Adrenal gland (tissue), 12 donors: ENCODE results near the gene CALML6. TPM values are rescaled to one million over a fixed set of nuclear protein-coding genes. Genes with fewer than 3 reads are reported as not detected.

Experiments used
- DNase-seq, 7 donors: peaks; one replicate each; pipeline ENCODE4 v3.0.0-alpha.2; 2019 to 2020
- H3K27ac ChIP-seq, 5 donors: fragments of 200-600 bp; sonication (generic) in 4 of 5; 1 replicate in 3 of 5; 2 replicates in 2 of 5; pipeline versions ENCODE4 v1.5.1 to v1.8.0; 2016 to 2020; ENCODE audit warnings: mild to moderate bottlenecking in 1 of 5
- H3K27me3 ChIP-seq: fragments of 200-600 bp; 2 replicates; pipeline ENCODE4 v1.8.0; 2021
- H3K36me3 ChIP-seq, 2 donors: fragments of 200-600 bp; replicated peaks in 1 of 2; 1 replicate in 1 of 2; 2 replicates in 1 of 2; pipeline versions ENCODE4 v1.5.1 to v1.8.0; 2018 to 2022
- H3K4me1 ChIP-seq, 2 donors: fragments of 200-600 bp; replicated peaks in 1 of 2; 1 replicate in 1 of 2; 2 replicates in 1 of 2; pipeline versions ENCODE4 v1.5.1 to v1.8.0; 2018 to 2021
- H3K4me3 ChIP-seq, 4 donors: fragments of 200-600 bp; sonication (generic) in 3 of 4; one replicate each; pipeline ENCODE4 v1.5.1; 2016 to 2018
- H3K9me3 ChIP-seq, 3 donors: fragments of 200-600 bp; sonication (generic) in 1 of 3; replicated peaks in 1 of 3; 1 replicate in 2 of 3; 2 replicates in 1 of 3; pipeline versions ENCODE4 v1.5.1 to v1.8.0; 2016 to 2021
- POLR2A ChIP-seq, 2 donors: fragments of 450-650 bp; IDR thresholded peaks; one replicate each; pipeline ENCODE4 v1.6.1; 2017; ENCODE audit warnings: antibody characterized with exemption in 2 of 2, mild to moderate bottlenecking in 2 of 2, moderate library complexity in 1 of 2
- WGBS, 4 donors: extraction: QIAGEN DNeasy Blood & Tissue Kit in 2 of 4; methylation state at CpG; one replicate each; pipeline versions ENCODE4 v1.1.5 to v1.1.7; 2013 to 2017; 5-methylcytosine and 5-hydroxymethylcytosine counted together
- intact Hi-C, 2 donors: fragments of 100-400 bp; cut with DNase I; formaldehyde crosslinking; loops; one replicate each; pipeline versions ENCODE4 v1.14.1 to v1.15.0; 2022 to 2023
- polyA plus RNA-seq, 3 donors: library from polyadenylated mRNA; stranded (reverse); fragments of 200-250 nt in 2 of 3; fragments of 350-450 nt in 1 of 3; fragmentation: Illumina TruSeq in 1 of 3; extraction: RNeasy Lipid Tissue Mini Kit (QIAGEN cat#74804) in 1 of 3; gene quantifications; one replicate each; pipeline ENCODE4 v1.2.3, GENCODE V29; 2013 to 2014
- total RNA-seq, 9 donors: library from RNA; depleted of rRNA in 4 of 9; stranded (reverse); fragments of >200 nt in 4 of 9; fragments of 120-200 nt in 1 of 9; fragmentation: NEBNext Ultra II Directional in 1 of 9; extraction: Animal tissue kit (Norgen Biotek cat#: 25700) in 1 of 9; gene quantifications; one replicate each; pipeline versions ENCODE4 v1.1.0 to v1.2.4, GENCODE V29; 2013 to 2023
- TF ChIP-seq, protein P1 (sequence below), 6 experiments: fragments of 450-650 bp in 4 of 6; fragments of 200-600 bp in 2 of 6; sonication (generic) in 1 of 6; IDR thresholded peaks; 1 replicate in 5 of 6; 2 replicates in 1 of 6; pipeline versions ENCODE4 v1.5.1 to v1.8.0; 2016 to 2021; ENCODE audit warnings: antibody characterized with exemption in 6 of 6, mild to moderate bottlenecking in 2 of 6, moderate library complexity in 1 of 6
- donor health status: healthy with polysubstance abuse.
- donor health status: Bipolar disorder and iron deficiency.
- donor health status: DM: yes; HTN: yes; CAD: no.
- donor health status: DM: no; HTN: no; CAD: no.
- donor health status: DM: no; HTN: no; CAD: no.
- donor health status: DM: yes; HTN: yes; CAD: no.

Gene CALML6
- total and polyA plus RNA-seq, 12 donors: 0.17 to 4.7 (median 0.48) TPM; not detected in 6

- no peak overlapping the region for H3K4me3 ChIP-seq
- H3K9me3 ChIP-seq: no peaks in the 10 kb centered on the region
- intact Hi-C loops: loop anchor here in 1 of 2 donors (5.0 kb wide), 2 partner anchors 35 to 105 kb away; no protein-coding TSS in a partner anchor
- H3K36me3 ChIP-seq: no peaks in the 10 kb centered on the region
- no peak overlapping the region for H3K27ac ChIP-seq
- TF ChIP-seq POLR2A (IDR thresholded peaks at IDR 0.05): no peak
- TF ChIP-seq, protein P1, sequence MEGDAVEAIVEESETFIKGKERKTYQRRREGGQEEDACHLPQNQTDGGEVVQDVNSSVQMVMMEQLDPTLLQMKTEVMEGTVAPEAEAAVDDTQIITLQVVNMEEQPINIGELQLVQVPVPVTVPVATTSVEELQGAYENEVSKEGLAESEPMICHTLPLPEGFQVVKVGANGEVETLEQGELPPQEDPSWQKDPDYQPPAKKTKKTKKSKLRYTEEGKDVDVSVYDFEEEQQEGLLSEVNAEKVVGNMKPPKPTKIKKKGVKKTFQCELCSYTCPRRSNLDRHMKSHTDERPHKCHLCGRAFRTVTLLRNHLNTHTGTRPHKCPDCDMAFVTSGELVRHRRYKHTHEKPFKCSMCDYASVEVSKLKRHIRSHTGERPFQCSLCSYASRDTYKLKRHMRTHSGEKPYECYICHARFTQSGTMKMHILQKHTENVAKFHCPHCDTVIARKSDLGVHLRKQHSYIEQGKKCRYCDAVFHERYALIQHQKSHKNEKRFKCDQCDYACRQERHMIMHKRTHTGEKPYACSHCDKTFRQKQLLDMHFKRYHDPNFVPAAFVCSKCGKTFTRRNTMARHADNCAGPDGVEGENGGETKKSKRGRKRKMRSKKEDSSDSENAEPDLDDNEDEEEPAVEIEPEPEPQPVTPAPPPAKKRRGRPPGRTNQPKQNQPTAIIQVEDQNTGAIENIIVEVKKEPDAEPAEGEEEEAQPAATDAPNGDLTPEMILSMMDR (IDR thresholded peaks at IDR 0.05): no peak
- no peak for DNase-seq
- peaks cover 43 to 52% of the 10 kb centered on the region in 2 donors for H3K4me1 ChIP-seq
- 75 to 83% (median 79%) methylated on average over 7 of the region's 7 CpGs for WGBS, 4 donors
- H3K27me3 ChIP-seq: no peaks in the 10 kb centered on the region
These were observed 22.3 kb upstream of the CALML6 start for GRCh38 chr1:1892763-1893120.

- intact Hi-C loops: loop anchor here in 1 of 2 donors (5.0 kb wide), 2 partner anchors 36 to 106 kb away; no protein-coding TSS in a partner anchor
- Histone ChIP-seq H3K27me3 (no peaks in the 10 kb centered on the region), H3K36me3 (no peaks in the 10 kb centered on the region), H3K4me3 (no peak overlapping the region), H3K4me1 (peaks cover 37 to 45% of the 10 kb centered on the region in 2 donors), H3K9me3 (no peaks in the 10 kb centered on the region), H3K27ac (peak overlapping the region in 1 of 5 donors; percentile 77)
- TF ChIP-seq, protein P1 (IDR thresholded peaks at IDR 0.05): no peak
- no peak for TF ChIP-seq POLR2A (IDR thresholded peaks at IDR 0.05)
- WGBS, 4 donors: 92% methylated on average over 18 to 19 of the region's 19 CpGs
- DNase-seq: peak in 1 of 7 donors; percentile 15
These were observed 21.6 kb upstream of the CALML6 start for GRCh38 chr1:1893291-1893985.

GRCh38 chr1:1893997-1894353 lies 21.1 kb upstream of the CALML6 start:
- intact Hi-C loops: loop anchor here in 1 of 2 donors (5.0 kb wide), 2 partner anchors 37 to 107 kb away; no protein-coding TSS in a partner anchor
- DNase-seq: no peak
- no peak for TF ChIP-seq POLR2A (IDR thresholded peaks at IDR 0.05)
- TF ChIP-seq, protein P1 (IDR thresholded peaks at IDR 0.05): no peak
- H3K27me3 ChIP-seq: no peaks in the 10 kb centered on the region
- no peaks in the 10 kb centered on the region for H3K9me3 ChIP-seq
- H3K27ac ChIP-seq: peak overlapping the region in 3 of 5 donors; percentile 54 to 77 (median 62)
- H3K4me1 ChIP-seq: peaks cover 32 to 39% of the 10 kb centered on the region in 2 donors
- no peaks in the 10 kb centered on the region for H3K36me3 ChIP-seq
- H3K4me3 ChIP-seq: no peak overlapping the region
- 80 to 100% (median 84%) methylated on average over 1 to 2 of the region's 2 CpGs for whole genome bisulfite sequencing, 4 donors

GRCh38 chr1:1894354-1895059 lies 20.6 kb upstream of the CALML6 start:
- TF ChIP-seq POLR2A (IDR thresholded peaks at IDR 0.05): peak in 1 of 2 donors; percentile 56
- TF ChIP-seq, protein P1 (IDR thresholded peaks at IDR 0.05): no peak
- intact Hi-C loops: loop anchor here in 1 of 2 donors (5.0 kb wide), 2 partner anchors 37 to 107 kb away; no protein-coding TSS in a partner anchor
- 17 to 30% (median 22%) methylated on average over 9 to 14 of the region's 14 CpGs for WGBS, 4 donors
- Histone ChIP-seq H3K36me3 (no peaks in the 10 kb centered on the region), H3K4me1 (peaks cover 27 to 34% of the 10 kb centered on the region in 2 donors), H3K27me3 (no peaks in the 10 kb centered on the region), H3K9me3 (no peaks in the 10 kb centered on the region), H3K4me3 (peak overlapping the region in 1 of 4 donors; percentile 25), H3K27ac (peak overlapping the region in 4 of 5 donors; percentile 22 to 77 (median 58))
- peak in 6 of 7 donors; percentile 42 to 76 (median 73) for DNase-seq
